CD4-positive, alpha-beta T cell treated with Interleukin-15 for 4 hours (primary cell): ENCODE results near the gene TNRC6B.
A peak's percentile ranks its signal among the peaks of the same experiment; 100 is the strongest.

ENCODE experiments used
- DNase-seq: peaks from one replicate; pipeline ENCODE4 v3.0.0-alpha.2; 2020; ENCODE audit warnings: low spot score

TNRC6B gene

GRCh38 chr22:40240686-40241085 lies 63.0 kb downstream of the TNRC6B start:
- DNase-seq, result peak; percentile 82

GRCh38 chr22:40241200-40241763 lies 63.6 kb downstream of the TNRC6B start:
- peak; percentile 69 for DNase-seq

GRCh38 chr22:40243891-40244290 lies 66.2 kb downstream of the TNRC6B start:
- peak; percentile 33 for DNase-seq

- no peak for DNase-seq
These were observed 66.9 kb downstream of the TNRC6B start for GRCh38 chr22:40244586-40244985.

- DNase-seq, result peak; percentile 72
These were observed 70.3 kb downstream of the TNRC6B start for GRCh38 chr22:40247976-40248375.

- no peak for DNase-seq
These were observed 71.6 kb downstream of the TNRC6B start for GRCh38 chr22:40249286-40249685.

GRCh38 chr22:40250608-40251007 lies 72.9 kb downstream of the TNRC6B start:
- no peak for DNase-seq

- no peak for DNase-seq
These were observed 73.4 kb downstream of the TNRC6B start for GRCh38 chr22:40251106-40251505.

- no peak for DNase-seq
These were observed 74.4 kb downstream of the TNRC6B start for GRCh38 chr22:40252146-40252545.

- no peak for DNase-seq
These were observed 78.8 kb downstream of the TNRC6B start for GRCh38 chr22:40256516-40256915.

GRCh38 chr22:40258017-40258416 lies 80.3 kb downstream of the TNRC6B start:
- DNase-seq, result no peak

- peak; percentile 68 for DNase-seq
These were observed 80.8 kb downstream of the TNRC6B start for GRCh38 chr22:40258501-40258915.

- DNase-seq, result no peak
These were observed 84.1 kb downstream of the TNRC6B start for GRCh38 chr22:40261783-40262182.

GRCh38 chr22:40263191-40263590 lies 85.5 kb downstream of the TNRC6B start:
- peak; percentile 29 for DNase-seq

GRCh38 chr22:40265783-40266182 lies 88.1 kb downstream of the TNRC6B start:
- DNase-seq, result no peak

- no peak for DNase-seq
These were observed 92.3 kb downstream of the TNRC6B start for GRCh38 chr22:40270031-40270430.

GRCh38 chr22:40270748-40271373 lies 93.1 kb downstream of the TNRC6B start:
- DNase-seq, result no peak

- no peak for DNase-seq
These were observed 93.7 kb downstream of the TNRC6B start for GRCh38 chr22:40271440-40271839.

- DNase-seq, result no peak
These were observed 95.6 kb downstream of the TNRC6B start for GRCh38 chr22:40273319-40273718.

GRCh38 chr22:40276996-40277823 lies 99.5 kb downstream of the TNRC6B start:
- DNase-seq, result no peak

GRCh38 chr22:40279017-40279416 lies 101.3 kb downstream of the TNRC6B start:
- peak; percentile 55 for DNase-seq

GRCh38 chr22:40281717-40282116 lies 104.0 kb downstream of the TNRC6B start:
- no peak for DNase-seq

GRCh38 chr22:40285513-40285912 lies 107.8 kb downstream of the TNRC6B start:
- DNase-seq, result peak; percentile 28
